ENCODE measurements around the gene RCOR1.

Gene RCOR1

DNA sequence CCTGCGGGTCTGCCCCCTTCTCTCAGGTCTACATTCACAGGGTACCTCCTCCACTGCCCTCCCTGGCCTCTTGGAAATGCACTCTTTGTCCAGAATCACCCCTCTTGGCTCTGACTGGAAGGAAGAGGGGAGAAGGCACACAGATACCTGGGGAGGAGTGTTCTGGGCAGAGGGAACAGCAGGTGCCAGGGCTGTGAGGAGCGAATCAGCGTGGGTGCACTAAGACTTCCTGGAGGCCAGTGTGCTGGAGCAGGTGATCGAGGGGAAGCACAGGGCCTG is 176.5 kb downstream of the RCOR1 start:
- Histone ChIP-seq H3K4me3 (ENCODE audit: insufficient read depth, low read length, poor library complexity, severe bottlenecking) (no peak overlapping the region), H3K36me3 (ENCODE audit: low read length) (no peaks in the 10 kb centered on the region), H3F3A (ENCODE audit: insufficient read depth) (no peaks in the 10 kb centered on the region), H3K27ac (ENCODE audit: low read depth, low read length) (no peak overlapping the region), H4K20me1 (ENCODE audit: low read depth, low read length) (no peaks in the 10 kb centered on the region), H3K9ac (ENCODE audit: low read length) (no peak overlapping the region), H3K79me2 (ENCODE audit: insufficient read depth, low read length) (no peaks in the 10 kb centered on the region), H2AFZ (ENCODE audit: low read depth, low read length, severe bottlenecking) (no peak overlapping the region), H3K9me2 (replicated peaks; ENCODE audit: insufficient read depth, low read length) (no peaks in the 10 kb centered on the region), H3K27me3 (ENCODE audit: low read length) (no peaks in the 10 kb centered on the region), H3K4me2 (ENCODE audit: low read depth, low read length, poor library complexity, severe bottlenecking) (no peak overlapping the region), H3K9me3 (ENCODE audit: insufficient read depth, low read length) (no peaks in the 10 kb centered on the region)
- TF ChIP-seq EZH2phosphoT487 (conservative IDR thresholded peaks at IDR 0.05; ENCODE audit: low read length), result no peak
- TF ChIP-seq, protein P1, sequence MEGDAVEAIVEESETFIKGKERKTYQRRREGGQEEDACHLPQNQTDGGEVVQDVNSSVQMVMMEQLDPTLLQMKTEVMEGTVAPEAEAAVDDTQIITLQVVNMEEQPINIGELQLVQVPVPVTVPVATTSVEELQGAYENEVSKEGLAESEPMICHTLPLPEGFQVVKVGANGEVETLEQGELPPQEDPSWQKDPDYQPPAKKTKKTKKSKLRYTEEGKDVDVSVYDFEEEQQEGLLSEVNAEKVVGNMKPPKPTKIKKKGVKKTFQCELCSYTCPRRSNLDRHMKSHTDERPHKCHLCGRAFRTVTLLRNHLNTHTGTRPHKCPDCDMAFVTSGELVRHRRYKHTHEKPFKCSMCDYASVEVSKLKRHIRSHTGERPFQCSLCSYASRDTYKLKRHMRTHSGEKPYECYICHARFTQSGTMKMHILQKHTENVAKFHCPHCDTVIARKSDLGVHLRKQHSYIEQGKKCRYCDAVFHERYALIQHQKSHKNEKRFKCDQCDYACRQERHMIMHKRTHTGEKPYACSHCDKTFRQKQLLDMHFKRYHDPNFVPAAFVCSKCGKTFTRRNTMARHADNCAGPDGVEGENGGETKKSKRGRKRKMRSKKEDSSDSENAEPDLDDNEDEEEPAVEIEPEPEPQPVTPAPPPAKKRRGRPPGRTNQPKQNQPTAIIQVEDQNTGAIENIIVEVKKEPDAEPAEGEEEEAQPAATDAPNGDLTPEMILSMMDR (IDR thresholded peaks at IDR 0.05; ENCODE audit: insufficient read depth, low read length, poor library complexity, severe bottlenecking), result no peak

DNA sequence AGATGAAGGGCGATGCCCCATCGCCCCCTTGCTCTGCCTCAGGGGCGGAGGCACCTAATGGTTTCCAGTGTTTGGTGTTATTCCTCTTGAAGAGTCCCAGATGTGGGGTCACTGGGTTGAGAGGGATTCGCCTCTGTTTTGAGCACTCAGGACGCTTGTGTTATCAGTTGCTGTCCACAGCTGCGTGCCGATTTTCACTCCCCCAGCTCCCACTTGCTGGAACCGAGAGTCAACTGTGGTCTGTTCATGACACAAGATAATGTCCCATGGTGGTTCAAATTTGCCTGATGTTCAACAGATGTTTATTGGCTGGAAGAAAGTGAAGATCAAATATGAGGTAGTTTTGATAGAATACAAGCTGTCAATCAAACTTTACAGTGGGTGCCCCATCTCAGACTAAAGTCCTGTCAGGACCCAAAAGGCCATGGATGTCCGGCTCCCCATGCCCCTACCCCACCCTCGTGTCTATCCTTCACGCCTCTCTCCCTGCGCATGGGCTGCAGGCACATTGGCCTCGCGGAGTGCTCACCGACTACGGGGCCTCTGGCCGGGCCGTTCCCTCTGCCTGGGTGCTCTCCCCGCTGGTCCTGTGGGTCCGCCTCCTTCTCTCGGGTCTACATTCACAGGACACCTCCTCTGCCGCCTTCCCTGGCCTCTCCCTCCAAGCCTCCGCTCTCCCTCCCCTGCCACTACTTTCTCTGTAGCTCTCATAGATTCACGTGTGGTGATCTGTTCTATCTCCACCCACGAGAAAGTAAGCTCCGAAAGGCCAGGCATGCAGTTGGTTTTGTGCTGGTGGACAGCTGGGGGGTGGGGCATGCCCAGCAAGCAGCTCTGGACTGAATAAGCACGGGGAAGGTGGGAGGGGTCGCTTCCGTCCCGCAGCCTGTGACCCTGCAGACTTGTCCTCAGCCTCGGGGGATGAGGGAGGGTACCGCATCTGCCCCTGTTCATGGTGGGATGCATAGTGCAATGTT is 178.0 kb downstream of the RCOR1 start:
- Histone ChIP-seq H2AFZ (ENCODE audit: low read depth, low read length, severe bottlenecking) (no peak overlapping the region), H3K79me2 (ENCODE audit: insufficient read depth, low read length) (no peaks in the 10 kb centered on the region), H3F3A (ENCODE audit: insufficient read depth) (no peaks in the 10 kb centered on the region), H3K9me3 (ENCODE audit: insufficient read depth, low read length) (no peaks in the 10 kb centered on the region), H3K27ac (ENCODE audit: low read depth, low read length) (no peak overlapping the region), H3K4me2 (ENCODE audit: low read depth, low read length, poor library complexity, severe bottlenecking) (no peak overlapping the region), H3K36me3 (ENCODE audit: low read length) (no peaks in the 10 kb centered on the region), H3K4me3 (ENCODE audit: insufficient read depth, low read length, poor library complexity, severe bottlenecking) (no peak overlapping the region), H3K9me2 (replicated peaks; ENCODE audit: insufficient read depth, low read length) (no peaks in the 10 kb centered on the region), H4K20me1 (ENCODE audit: low read depth, low read length) (no peaks in the 10 kb centered on the region), H3K9ac (ENCODE audit: low read length) (no peak overlapping the region), H3K27me3 (ENCODE audit: low read length) (no peaks in the 10 kb centered on the region)
- TF ChIP-seq EZH2phosphoT487 (conservative IDR thresholded peaks at IDR 0.05; ENCODE audit: low read length), result no peak
- TF ChIP-seq, protein P1 (IDR thresholded peaks at IDR 0.05; ENCODE audit: insufficient read depth, low read length, poor library complexity, severe bottlenecking), result no peak

- H3K9ac ChIP-seq (ENCODE audit: low read length), result no peak overlapping the region
- no peaks in the 10 kb centered on the region for H3K9me3 ChIP-seq (ENCODE audit: insufficient read depth, low read length)
- no peaks in the 10 kb centered on the region for H3K36me3 ChIP-seq (ENCODE audit: low read length)
- H3K27me3 ChIP-seq (ENCODE audit: low read length), result no peaks in the 10 kb centered on the region
- H3K27ac ChIP-seq (ENCODE audit: low read depth, low read length), result no peak overlapping the region
- no peak overlapping the region for H3K4me3 ChIP-seq (ENCODE audit: insufficient read depth, low read length, poor library complexity, severe bottlenecking)
- H2AFZ ChIP-seq (ENCODE audit: low read depth, low read length, severe bottlenecking), result no peak overlapping the region
- no peaks in the 10 kb centered on the region for H3K9me2 ChIP-seq (replicated peaks; ENCODE audit: insufficient read depth, low read length)
- no peaks in the 10 kb centered on the region for H3K79me2 ChIP-seq (ENCODE audit: insufficient read depth, low read length)
- no peaks in the 10 kb centered on the region for H4K20me1 ChIP-seq (ENCODE audit: low read depth, low read length)
- H3F3A ChIP-seq (ENCODE audit: insufficient read depth), result no peaks in the 10 kb centered on the region
- H3K4me2 ChIP-seq (ENCODE audit: low read depth, low read length, poor library complexity, severe bottlenecking), result no peak overlapping the region
- TF ChIP-seq, protein P1 (IDR thresholded peaks at IDR 0.05; ENCODE audit: insufficient read depth, low read length, poor library complexity, severe bottlenecking), result no peak
- TF ChIP-seq EZH2phosphoT487 (conservative IDR thresholded peaks at IDR 0.05; ENCODE audit: low read length), result no peak
These were observed 178.7 kb downstream of the RCOR1 start for GRCh38 chr14:102771144-102771543.
